Activated CD4-positive, alpha-beta T cell treated with anti-CD3 and anti-CD28 coated beads, Interleukin-10, Interleukin-2, amounts not matched to agents 100 ng/mL and 50 ng/mL, durations not matched to agents 16 hours and 8 hours (primary cell): Measurements from ENCODE around the gene DCAF11.

Experiments used
- DNase-seq: peaks from one replicate; pipeline ENCODE4 v3.0.0-alpha.2; 2020

The DCAF11 gene

GRCh38 chr14:24162093-24162492 is 47.5 kb downstream of the DCAF11 start:
- DNase-seq: no peak

GRCh38 chr14:24164518-24164991 is 50.0 kb downstream of the DCAF11 start:
- no peak for DNase-seq

GRCh38 chr14:24165785-24166184 is 51.2 kb downstream of the DCAF11 start:
- DNase-seq: no peak

- DNase-seq: no peak
Observed at GRCh38 chr14:24167469-24168114, 53.0 kb downstream of the DCAF11 start.

DNA sequence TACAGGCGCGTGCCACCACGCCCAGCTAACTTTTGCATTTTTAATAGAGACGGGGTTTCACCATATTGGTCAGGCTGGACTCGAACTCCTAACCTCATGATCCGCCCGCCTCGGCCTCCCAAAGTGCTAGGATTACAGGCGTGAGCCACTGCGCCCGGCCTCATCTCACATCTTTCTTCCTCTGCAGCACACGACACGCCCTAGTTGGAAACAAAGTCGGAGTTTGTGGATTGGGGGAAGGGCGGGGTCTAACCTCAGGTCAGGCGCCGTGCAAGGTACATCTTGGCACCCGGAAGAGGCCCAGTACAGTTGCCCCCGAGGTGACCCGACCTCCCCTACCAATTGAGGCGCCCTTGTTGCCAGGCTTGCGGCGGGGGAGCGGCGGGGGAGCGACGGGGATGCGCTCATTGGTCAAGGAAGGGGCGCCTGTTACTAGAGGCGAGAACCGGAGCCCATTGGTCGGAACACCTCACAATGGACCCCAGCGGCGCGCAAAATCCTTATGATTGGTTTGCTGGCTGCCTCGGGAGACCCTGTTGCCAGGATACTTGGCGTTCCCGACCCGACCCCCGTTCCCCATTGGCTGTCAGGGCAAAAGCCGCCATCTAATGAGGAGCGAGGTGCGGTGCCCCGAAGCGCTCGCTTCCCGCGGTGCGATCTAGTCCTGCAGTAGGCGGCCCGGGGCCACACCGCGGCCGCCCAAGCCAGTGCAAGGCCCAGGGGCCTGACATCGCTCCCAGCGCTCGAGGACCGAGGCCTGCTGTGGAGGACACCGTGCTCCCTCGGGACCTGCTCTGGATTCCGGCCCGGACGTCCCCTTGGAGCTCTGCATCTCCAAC is 57.1 kb downstream of the DCAF11 start, which contains the start of gene REC8:
TSS of gene REC8 (plus strand) at position 659 of the 839 bp plus-strand sequence. CDS start 473 bp downstream, outside the sequence.
- peak; percentile 75 for DNase-seq

- DNase-seq: no peak
Observed at GRCh38 chr14:24172261-24172860, 57.8 kb downstream of the DCAF11 start.

DNA sequence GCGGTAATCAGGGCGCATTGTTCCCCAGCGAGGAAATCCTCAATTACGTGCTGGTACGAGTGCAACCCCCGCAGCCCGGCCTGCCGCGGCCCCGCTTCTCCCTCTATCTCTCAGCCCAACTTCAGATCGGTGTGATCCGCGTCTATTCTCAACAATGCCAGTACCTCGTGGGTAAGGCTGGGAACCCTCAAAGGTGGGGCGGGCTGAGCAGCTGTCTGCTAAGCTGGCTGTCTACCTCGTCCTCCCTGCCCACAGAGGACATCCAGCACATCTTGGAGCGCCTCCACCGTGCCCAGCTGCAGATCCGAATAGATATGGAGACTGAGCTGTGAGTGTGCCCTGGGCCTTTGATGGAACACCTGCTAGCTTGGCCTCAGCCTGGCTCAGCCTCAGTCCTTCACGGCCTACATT is 58.3 kb downstream of the DCAF11 start:
- DNase-seq: no peak
